Mucosa of rectum (tissue), 2 donors: ENCODE measurements around the gene PYY.
"Not testable (repeated sequence)": the region's sequence is repeated elsewhere in the genome, so short reads cannot be mapped to it uniquely, and the experiment has no call there.

Experiments
- H3K27ac ChIP-seq, 2 donors: one replicate each; pipeline ENCODE4 v1.7.0; 2013; ENCODE audit warnings: inconsistent platforms in 2 of 2, low read depth in 2 of 2, low read length in 2 of 2
- H3K27me3 ChIP-seq, 2 donors: one replicate each; pipeline ENCODE4 v1.7.0; 2013; ENCODE audit warnings: low read length in 2 of 2; ENCODE audit not compliant: control insufficient read depth in 2 of 2, insufficient read depth in 2 of 2
- H3K36me3 ChIP-seq, 2 donors: one replicate each; pipeline ENCODE4 v1.7.0; 2013; ENCODE audit warnings: low read length in 2 of 2; ENCODE audit not compliant: control insufficient read depth in 2 of 2, insufficient read depth in 2 of 2
- H3K4me1 ChIP-seq, 2 donors: one replicate each; pipeline ENCODE4 v1.7.0; 2013; ENCODE audit warnings: low read length in 2 of 2, mild to moderate bottlenecking in 1 of 2; ENCODE audit not compliant: control insufficient read depth in 2 of 2, insufficient read depth in 2 of 2
- H3K4me3 ChIP-seq, 2 donors: one replicate each; pipeline ENCODE4 v1.7.0; 2013; ENCODE audit warnings: low read length in 2 of 2
- H3K9ac ChIP-seq, 2 donors: one replicate each; pipeline ENCODE4 v1.7.0; 2013; ENCODE audit warnings: low read length in 2 of 2, low read depth in 1 of 2, mild to moderate bottlenecking in 1 of 2
- H3K9me3 ChIP-seq, 2 donors: one replicate each; pipeline ENCODE4 v1.7.0; 2013; ENCODE audit warnings: low read length in 2 of 2; ENCODE audit not compliant: control insufficient read depth in 2 of 2
- donor health status: healthy.
- donor health status: Normal muscosa, but diverticular disease.

PYY gene

DNA sequence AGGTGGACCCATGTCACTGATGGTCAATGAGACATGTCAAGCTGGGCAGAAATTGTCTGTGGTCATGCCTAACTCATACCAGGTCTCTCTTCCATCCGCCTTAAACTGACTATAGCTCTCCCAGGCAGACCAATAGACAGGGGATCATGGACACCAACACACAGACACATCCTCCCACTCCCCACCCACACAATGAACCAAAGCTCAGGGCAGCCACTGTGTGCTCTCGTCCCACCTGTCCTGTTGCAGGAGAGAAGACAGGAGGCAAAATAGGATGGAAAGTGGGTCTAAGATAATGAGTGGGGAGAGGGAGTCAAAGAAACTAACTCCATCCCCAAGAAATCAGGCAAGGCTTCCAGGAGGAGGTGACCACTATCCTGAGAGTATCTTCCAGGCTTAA is 3.2 kb downstream of the PYY start:
- peaks cover 0 to 2% of the 10 kb centered on the region in 2 donors for H3K4me1 ChIP-seq
- no peak overlapping the region for H3K9ac ChIP-seq
- no peaks in the 10 kb centered on the region for H3K9me3 ChIP-seq
- H3K36me3 ChIP-seq = no peaks in the 10 kb centered on the region
- no peak overlapping the region for H3K4me3 ChIP-seq
- no peak overlapping the region for H3K27ac ChIP-seq
- peaks cover 31 to 38% of the 10 kb centered on the region in 2 donors for H3K27me3 ChIP-seq

DNA sequence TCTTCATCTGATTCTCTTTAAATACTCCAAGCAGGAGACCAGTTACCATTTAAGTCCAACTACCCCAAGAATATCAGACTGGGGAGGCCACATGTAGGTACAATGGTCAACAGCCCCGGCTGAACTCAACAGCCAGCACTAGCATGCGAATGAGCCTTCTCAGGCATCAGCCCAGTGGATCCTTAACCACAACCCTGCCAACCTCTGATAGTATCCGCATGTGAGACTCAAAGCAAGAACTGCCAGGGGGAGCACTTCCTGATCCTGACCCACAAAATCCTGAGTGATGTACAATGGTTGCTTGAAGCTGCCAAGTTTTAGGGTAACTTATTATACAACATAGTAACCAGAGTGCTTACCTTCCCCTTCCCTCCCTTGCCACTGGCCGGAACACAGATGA is 4.0 kb downstream of the PYY start:
- Histone ChIP-seq H3K4me1 (peaks cover 0 to 2% of the 10 kb centered on the region in 2 donors), H3K27me3 (peaks cover 31 to 38% of the 10 kb centered on the region in 2 donors), H3K9ac (no peak overlapping the region), H3K4me3 (no peak overlapping the region), H3K36me3 (no peaks in the 10 kb centered on the region), H3K9me3 (no peaks in the 10 kb centered on the region), H3K27ac (no peak overlapping the region)

DNA sequence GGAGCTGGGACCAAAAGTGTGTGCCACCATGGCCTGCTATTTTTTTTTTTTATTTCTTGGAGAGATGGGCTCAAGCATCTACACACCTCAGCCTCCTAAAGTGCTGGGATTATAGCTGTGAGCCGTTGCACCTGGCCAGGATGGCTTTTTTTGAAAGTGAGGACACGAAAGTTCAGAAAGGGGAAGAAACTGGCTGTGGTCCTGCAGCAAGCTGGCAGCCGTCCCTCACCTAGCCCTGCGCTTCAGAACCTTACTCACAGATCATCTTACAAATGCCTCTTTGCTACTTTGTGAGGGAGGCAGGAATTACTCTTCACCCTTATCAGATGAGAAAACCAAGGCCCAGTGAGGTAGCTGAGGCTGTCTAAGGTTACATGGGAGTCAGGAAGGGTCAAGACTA is 7.0 kb downstream of the PYY start:
- no peak overlapping the region for H3K27ac ChIP-seq
- no peaks in the 10 kb centered on the region for H3K36me3 ChIP-seq
- no peaks in the 10 kb centered on the region for H3K4me1 ChIP-seq
- H3K9ac ChIP-seq = no peak overlapping the region
- no peak overlapping the region for H3K4me3 ChIP-seq
- H3K9me3 ChIP-seq = no peaks in the 10 kb centered on the region
- H3K27me3 ChIP-seq = peaks cover 11 to 18% of the 10 kb centered on the region in 2 donors

- Histone ChIP-seq H3K4me1 (no peaks in the 10 kb centered on the region), H3K9ac (no peak overlapping the region), H3K9me3 (no peaks in the 10 kb centered on the region), H3K4me3 (no peak overlapping the region), H3K27ac (no peak overlapping the region), H3K36me3 (no peaks in the 10 kb centered on the region), H3K27me3 (peaks cover 4 to 8% of the 10 kb centered on the region in 2 donors)
Observed at GRCh38 chr17:43945074-43945829, 8.5 kb downstream of the PYY start.

DNA sequence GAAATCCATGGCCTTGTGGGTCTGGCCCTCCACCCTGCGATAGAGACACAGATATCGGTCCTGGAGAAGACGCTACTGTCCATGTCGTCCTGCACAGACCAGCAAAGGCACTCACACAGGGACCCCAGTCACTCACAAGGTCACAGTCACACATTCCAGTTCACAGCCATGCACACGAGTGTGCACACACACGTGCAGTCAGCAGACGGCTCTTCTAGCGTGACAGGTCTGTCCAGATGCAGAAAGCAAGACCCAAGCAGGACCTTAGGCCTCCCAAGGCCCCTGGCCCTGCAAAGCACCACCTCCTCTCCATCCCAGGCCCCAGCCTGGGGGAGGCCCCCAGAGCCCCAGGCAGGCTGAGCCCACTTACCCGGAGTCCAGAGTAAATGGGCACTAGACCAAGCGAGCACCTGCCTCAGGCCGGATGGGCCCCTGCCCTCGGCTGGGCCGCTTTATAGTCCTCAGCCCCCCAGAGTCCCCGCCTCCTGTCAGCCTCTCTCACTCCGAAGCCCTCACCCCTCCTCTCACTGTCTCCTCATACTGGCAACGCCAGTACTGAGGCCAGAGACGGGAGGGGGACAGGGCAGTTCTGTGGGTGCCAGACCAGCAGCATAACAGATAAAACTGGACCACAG is 11.6 kb downstream of the PYY start, which contains the start of gene PPY:
TSS of gene PPY (minus strand) at position 426 of the 635 bp plus-strand sequence. CDS start 822 bp downstream, outside the sequence.
- Histone ChIP-seq H3K36me3 (no peaks in the 10 kb centered on the region), H3K9ac (no peak within 1 kb of the TSS), H3K4me3 (no peak within 1 kb of the TSS), H3K27ac (no peak within 1 kb of the TSS), H3K4me1 (peaks cover 0 to 3% of the 10 kb centered on the region in 2 donors), H3K27me3 (peaks cover 0 to 8% of the 10 kb centered on the region in 2 donors), H3K9me3 (no peaks in the 10 kb centered on the region)

DNA sequence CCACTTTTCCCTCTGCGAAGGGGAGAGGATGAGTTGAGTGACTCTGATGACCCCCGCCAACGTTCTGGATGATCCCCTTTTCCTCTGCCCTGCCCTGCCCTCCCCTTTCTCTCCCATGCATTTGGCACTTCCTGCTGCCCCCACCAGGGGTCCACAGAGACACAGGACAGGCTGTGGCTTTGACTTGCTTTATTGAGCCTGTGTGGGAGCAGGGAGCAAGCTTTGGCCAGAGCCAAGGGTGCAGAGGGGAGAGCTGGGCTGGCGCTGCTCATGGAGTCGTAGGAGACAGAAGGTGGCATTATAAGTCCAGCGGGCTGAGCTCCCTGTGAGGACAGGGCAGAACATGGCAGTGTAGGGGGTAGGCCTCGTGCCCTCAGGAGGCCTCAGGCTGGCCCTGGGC is 13.1 kb downstream of the PYY start:
- Histone ChIP-seq H3K27ac (no peak overlapping the region), H3K27me3 (peaks cover 0 to 8% of the 10 kb centered on the region in 2 donors), H3K4me3 (no peak overlapping the region), H3K9ac (no peak overlapping the region), H3K9me3 (no peaks in the 10 kb centered on the region), H3K4me1 (peaks cover 0 to 3% of the 10 kb centered on the region in 2 donors), H3K36me3 (no peaks in the 10 kb centered on the region)

DNA sequence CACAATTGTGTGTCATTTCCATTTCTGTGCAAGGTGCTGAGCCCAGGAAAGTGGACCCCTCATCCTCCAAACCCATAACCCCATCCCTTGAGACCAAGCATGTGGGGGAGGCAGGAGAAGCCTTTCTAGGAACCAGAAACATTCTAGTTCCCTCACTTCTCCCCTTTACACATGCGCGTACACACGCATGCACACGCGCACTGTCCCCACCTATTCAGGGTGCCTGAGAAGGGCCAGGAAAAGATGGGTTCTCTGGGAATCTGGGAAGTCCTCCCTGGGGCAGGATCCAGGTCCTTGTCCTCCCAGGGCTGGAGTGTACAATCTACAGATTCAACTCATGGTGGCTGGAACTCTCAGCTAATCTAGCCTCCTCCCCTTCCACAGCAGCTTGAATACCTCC is 13.9 kb downstream of the PYY start:
- H3K9ac ChIP-seq = no peak overlapping the region
- H3K36me3 ChIP-seq = no peaks in the 10 kb centered on the region
- H3K4me1 ChIP-seq = peaks cover 0 to 3% of the 10 kb centered on the region in 2 donors
- peaks cover 0 to 8% of the 10 kb centered on the region in 2 donors for H3K27me3 ChIP-seq
- H3K4me3 ChIP-seq = no peak overlapping the region
- H3K27ac ChIP-seq = no peak overlapping the region
- no peaks in the 10 kb centered on the region for H3K9me3 ChIP-seq

DNA sequence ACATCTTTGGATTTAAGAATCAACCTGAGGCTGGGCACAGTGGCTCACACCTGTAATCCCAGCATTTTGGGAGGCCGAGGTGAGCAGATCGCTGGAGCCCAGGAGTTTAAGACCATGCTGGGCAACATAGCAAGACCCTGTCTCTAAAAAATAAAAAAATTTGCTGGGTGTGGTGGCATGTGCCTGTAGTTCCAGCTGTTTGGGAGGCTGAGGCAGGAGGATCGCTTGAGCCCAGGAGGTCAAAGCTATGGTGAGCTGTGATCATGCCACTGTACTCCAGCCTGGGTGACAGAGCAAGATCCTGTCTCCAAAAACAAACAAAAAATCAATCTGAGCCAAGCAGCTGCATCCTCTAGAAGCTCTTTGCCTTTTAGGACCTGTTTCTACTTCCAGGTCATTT is 14.3 kb downstream of the PYY start:
- H3K9ac ChIP-seq, H3K27ac ChIP-seq, H3K4me1 ChIP-seq, H3K4me3 ChIP-seq, H3K27me3 ChIP-seq, H3K9me3 ChIP-seq, H3K36me3 ChIP-seq: not testable (repeated sequence)

GRCh38 chr17:43938838-43939182 is 14.9 kb downstream of the PYY start:
- peaks cover 0 to 3% of the 10 kb centered on the region in 2 donors for H3K4me1 ChIP-seq
- H3K27ac ChIP-seq = no peak overlapping the region
- peaks cover 0 to 8% of the 10 kb centered on the region in 2 donors for H3K27me3 ChIP-seq
- H3K4me3 ChIP-seq = no peak overlapping the region
- H3K36me3 ChIP-seq = no peaks in the 10 kb centered on the region
- H3K9ac ChIP-seq = no peak overlapping the region
- H3K9me3 ChIP-seq = no peaks in the 10 kb centered on the region

- Histone ChIP-seq H3K27ac (no peak overlapping the region), H3K9ac (no peak overlapping the region), H3K9me3 (no peaks in the 10 kb centered on the region), H3K36me3 (no peaks in the 10 kb centered on the region), H3K4me1 (peaks cover 1 to 3% of the 10 kb centered on the region in 2 donors), H3K4me3 (no peak overlapping the region), H3K27me3 (peaks cover 0 to 8% of the 10 kb centered on the region in 2 donors)
Observed at GRCh38 chr17:43936434-43936833, 17.3 kb downstream of the PYY start.
